ENCODE data around the gene DRC7. TPM values are rescaled to one million over a fixed set of nuclear protein-coding genes. Genes with fewer than 3 reads are reported as not detected.
A peak's percentile ranks its signal among the peaks of the same experiment; 100 is the strongest.

DRC7 gene, protein sequence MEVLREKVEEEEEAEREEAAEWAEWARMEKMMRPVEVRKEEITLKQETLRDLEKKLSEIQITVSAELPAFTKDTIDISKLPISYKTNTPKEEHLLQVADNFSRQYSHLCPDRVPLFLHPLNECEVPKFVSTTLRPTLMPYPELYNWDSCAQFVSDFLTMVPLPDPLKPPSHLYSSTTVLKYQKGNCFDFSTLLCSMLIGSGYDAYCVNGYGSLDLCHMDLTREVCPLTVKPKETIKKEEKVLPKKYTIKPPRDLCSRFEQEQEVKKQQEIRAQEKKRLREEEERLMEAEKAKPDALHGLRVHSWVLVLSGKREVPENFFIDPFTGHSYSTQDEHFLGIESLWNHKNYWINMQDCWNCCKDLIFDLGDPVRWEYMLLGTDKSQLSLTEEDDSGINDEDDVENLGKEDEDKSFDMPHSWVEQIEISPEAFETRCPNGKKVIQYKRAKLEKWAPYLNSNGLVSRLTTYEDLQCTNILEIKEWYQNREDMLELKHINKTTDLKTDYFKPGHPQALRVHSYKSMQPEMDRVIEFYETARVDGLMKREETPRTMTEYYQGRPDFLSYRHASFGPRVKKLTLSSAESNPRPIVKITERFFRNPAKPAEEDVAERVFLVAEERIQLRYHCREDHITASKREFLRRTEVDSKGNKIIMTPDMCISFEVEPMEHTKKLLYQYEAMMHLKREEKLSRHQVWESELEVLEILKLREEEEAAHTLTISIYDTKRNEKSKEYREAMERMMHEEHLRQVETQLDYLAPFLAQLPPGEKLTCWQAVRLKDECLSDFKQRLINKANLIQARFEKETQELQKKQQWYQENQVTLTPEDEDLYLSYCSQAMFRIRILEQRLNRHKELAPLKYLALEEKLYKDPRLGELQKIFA
- total RNA-seq, result not detected
- long read RNA-seq, result 0 reads

- ATAC-seq (peak; percentile 44), DNase-seq (ENCODE audit: missing footprints) (no peak)
- intact Hi-C loops (cut with DNase I), result no loop called here
Measured at GRCh38 chr16:57694725-57695679, at the start of gene DRC7. Gene DRC7 (plus strand): TSS chr16:57694806. CDS start chr16:57697950, 3,144 bp downstream.

DNA sequence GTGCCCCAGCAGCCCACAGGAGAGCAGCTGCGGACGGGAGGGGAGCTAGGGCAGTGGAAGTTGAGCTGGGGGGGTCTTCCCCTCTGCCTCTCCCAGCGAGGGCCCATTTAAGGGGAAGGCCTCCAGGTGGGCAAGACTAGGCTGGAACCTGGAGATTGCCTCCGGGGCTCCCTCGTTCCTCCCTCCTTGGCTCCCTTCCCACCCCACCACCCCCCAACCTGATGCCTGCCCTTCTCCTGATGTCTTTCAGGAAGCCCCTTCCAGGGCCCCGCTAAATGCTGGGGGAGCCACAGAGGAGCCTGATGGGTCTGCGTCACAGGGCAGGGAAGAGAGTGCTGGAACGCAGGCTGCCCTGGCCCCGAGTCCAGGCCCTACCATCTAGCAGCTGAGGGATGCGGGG lies 49.4 kb upstream of the DRC7 start:
- intact Hi-C loops (cut with DNase I), result no loop called here
- ATAC-seq (no peak), DNase-seq (ENCODE audit: missing footprints) (no peak)

- intact Hi-C loops (cut with DNase I), result loop anchor here (1.0 to 2.0 kb wide), 2 partner anchors 9 to 17 kb away; partner anchors contain the start of gene ADGRG1
- no peak for ATAC-seq
Measured at GRCh38 chr16:57645691-57646387, 48.8 kb upstream of the DRC7 start.

DNA sequence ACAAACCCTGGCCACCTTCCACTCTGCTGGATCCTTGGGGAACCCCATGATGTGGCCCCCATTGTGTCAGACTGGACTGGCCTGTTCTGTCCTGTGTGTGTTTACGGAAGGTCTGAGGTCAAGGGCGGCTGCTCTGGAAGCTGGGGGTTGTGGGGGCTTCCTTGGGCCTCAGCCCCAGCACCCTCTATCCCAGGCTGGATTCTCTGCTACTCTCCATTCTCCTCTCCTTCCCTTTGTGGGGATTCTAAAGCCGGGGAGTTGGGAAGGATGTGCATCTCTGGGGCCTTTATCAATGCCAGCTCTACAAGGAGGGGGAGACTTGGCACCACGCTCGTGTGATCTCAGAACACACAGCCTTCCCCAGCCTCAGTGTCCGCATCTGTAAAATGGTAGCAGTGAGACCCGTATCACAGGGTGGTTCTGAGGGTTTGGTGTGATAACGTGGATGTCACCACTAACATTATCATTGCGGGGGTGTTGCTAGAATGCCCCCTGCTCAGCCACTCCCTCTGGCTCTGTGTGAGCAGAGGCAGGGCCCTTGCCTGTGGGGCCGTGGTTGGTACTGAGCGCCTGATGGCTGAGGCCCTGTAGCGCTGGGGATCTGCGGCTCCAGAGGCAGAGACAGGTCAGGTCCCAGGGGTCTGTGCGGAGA lies 48.1 kb upstream of the DRC7 start:
- intact Hi-C loops (cut with DNase I), result loop anchor here (1.0 to 2.0 kb wide), 2 partner anchors 9 to 18 kb away; partner anchors contain the start of gene ADGRG1
- ATAC-seq (no peak), DNase-seq (ENCODE audit: missing footprints) (no peak)

More at GRCh38 chr16:57645691-57646387, 48.8 kb upstream of the DRC7 start:
- no peak for DNase-seq (ENCODE audit: missing footprints)

- intact Hi-C loops (cut with DNase I), result loop anchor here (2.0 kb wide), 1 partner anchor 19 kb away; the partner anchor contains the start of gene ADGRG1
- DNase-seq (ENCODE audit: missing footprints) (no peak), ATAC-seq (no peak)
Measured at GRCh38 chr16:57647136-57647875, 47.3 kb upstream of the DRC7 start.

- DNase-seq (ENCODE audit: missing footprints) (no peak), ATAC-seq (peak; percentile 15)
- intact Hi-C loops (cut with DNase I), result loop anchor here (2.0 kb wide), 1 partner anchor 47 kb away; no protein-coding TSS in a partner anchor
Measured at GRCh38 chr16:57648125-57648524, 46.5 kb upstream of the DRC7 start.

GRCh38 chr16:57648581-57649442 lies 45.8 kb upstream of the DRC7 start:
- intact Hi-C loops (cut with DNase I), result loop anchor here (1.0 to 2.0 kb wide), 2 partner anchors 48 to 58 kb away; no protein-coding TSS in a partner anchor
- peak; percentile 64 for ATAC-seq
- peak; percentile 88 for DNase-seq (ENCODE audit: missing footprints)

DNA sequence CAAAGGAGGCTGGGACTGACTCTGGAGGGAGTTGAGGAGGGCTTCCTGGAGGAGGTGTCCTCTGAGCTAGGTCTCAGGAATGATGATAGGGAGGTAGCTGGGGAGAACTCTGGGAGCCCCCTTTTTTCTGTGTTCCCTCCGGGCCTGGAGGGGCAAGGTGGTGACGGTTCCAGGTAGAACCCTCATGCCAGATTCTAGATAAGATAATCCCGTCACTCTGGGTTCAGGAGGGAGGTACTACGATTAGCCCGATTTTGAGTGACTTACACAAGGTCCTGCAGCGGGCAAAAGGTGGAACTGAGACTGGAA lies 45.2 kb upstream of the DRC7 start:
- intact Hi-C loops (cut with DNase I), result loop anchor here (1.0 to 2.0 kb wide), 2 partner anchors 49 to 58 kb away; no protein-coding TSS in a partner anchor
- DNase-seq (ENCODE audit: missing footprints), result peak; percentile 16
- no peak for ATAC-seq

DNA sequence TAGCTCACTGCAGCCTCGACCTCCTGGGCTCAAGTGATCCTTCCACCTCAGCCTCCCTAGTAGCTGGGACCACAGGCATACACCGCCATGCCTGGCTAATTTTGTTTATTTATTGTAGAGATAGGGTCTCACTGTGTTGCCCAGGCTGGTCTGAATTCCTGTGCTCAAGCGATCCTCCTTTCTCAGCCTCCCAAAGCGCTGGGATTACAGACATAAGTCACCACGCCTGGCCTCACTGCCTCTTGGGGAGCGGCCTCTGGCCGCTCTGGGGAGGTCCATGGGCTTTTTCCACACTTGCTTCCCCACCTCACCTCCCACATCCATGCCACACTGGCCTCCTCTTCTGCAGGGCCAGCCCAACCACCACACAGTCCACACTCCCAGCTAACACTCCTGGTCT lies 44.8 kb upstream of the DRC7 start:
- no peak for DNase-seq (ENCODE audit: missing footprints)
- no peak for ATAC-seq
- intact Hi-C loops (cut with DNase I), result loop anchor here (1.0 to 2.0 kb wide), 2 partner anchors 49 to 59 kb away; no protein-coding TSS in a partner anchor

DNA sequence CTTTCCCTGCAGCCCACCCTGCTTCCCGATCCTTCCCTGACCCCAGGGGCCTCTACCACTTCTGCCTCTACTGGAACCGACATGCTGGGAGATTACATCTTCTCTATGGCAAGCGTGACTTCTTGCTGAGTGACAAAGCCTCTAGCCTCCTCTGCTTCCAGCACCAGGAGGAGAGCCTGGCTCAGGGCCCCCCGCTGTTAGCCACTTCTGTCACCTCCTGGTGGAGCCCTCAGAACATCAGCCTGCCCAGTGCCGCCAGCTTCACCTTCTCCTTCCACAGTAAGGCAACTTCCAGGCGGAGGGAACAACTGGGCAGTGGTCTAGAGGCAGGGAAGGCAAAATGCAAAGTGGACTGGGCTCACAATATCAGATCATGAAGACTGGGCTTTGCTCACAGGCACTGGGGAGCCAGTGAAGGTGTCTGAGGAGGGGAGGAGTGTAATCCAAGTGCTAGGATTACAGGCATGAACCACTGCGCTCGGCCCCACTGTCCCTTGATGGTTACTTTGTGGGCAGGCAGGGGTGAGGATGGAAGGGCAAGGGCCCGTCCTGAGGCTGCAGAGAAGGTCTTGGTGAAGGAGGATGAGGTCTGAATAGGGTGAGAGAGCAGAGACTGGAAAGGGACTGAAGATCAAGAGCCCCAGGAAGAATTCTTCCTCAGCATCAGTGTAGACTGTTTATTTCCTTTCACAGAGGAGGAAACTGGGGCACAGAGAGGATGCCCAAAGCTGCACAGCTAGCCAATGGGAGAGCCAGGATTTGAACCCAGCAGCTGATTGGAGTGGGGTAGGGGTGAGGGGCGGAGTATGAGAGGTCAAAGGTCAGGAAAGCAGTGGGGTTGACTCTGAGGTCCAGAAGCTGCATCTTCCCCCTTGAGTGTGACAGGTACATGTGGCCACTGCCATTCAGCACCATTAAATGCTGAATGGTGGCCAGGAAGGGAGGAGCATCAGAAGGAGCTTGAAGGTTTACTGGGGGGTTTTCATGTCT lies 43.0 kb upstream of the DRC7 start:
- DNase-seq (ENCODE audit: missing footprints) (peak; percentile 48), ATAC-seq (no peak)
- intact Hi-C loops (cut with DNase I), result no loop called here

- peak; percentile 62 for DNase-seq (ENCODE audit: missing footprints)
- no peak for ATAC-seq
- intact Hi-C loops (cut with DNase I), result no loop called here
Measured at GRCh38 chr16:57652695-57653471, 41.7 kb upstream of the DRC7 start.

GRCh38 chr16:57653936-57654335 lies 40.7 kb upstream of the DRC7 start:
- peak; percentile 71 for DNase-seq (ENCODE audit: missing footprints)
- intact Hi-C loops (cut with DNase I), result no loop called here

GRCh38 chr16:57656342-57656955 lies 38.2 kb upstream of the DRC7 start:
- intact Hi-C loops (cut with DNase I), result no loop called here
- DNase-seq (ENCODE audit: missing footprints) (peak; percentile 20), ATAC-seq (no peak)

More at GRCh38 chr16:57653936-57654335, 40.7 kb upstream of the DRC7 start:
- ATAC-seq, result no peak

Data from Right ventricle myocardium inferior (tissue), 1 donor.